Neural progenitor cell (in vitro differentiated cells): Measurements from ENCODE around the gene ADGRL1. TPM values are rescaled to one million over a fixed set of nuclear protein-coding genes. Genes with fewer than 3 reads are reported as not detected.
"Not testable (repeated sequence)": the region's sequence is repeated elsewhere in the genome, so short reads cannot be mapped to it uniquely, and the experiment has no call there.

Experiments used
- DNase-seq: peaks from one replicate; pipeline ENCODE4 v3.0.0-alpha.2; 2016; ENCODE audit warnings: low spot score
- H2AFZ ChIP-seq: fragments of 200-600 bp; sonication (generic); replicated peaks from 2 replicates; pipeline ENCODE4 v1.6.1; 2016; ENCODE audit warnings: antibody characterized with exemption
- H3F3A ChIP-seq: fragments of 200-600 bp; sonication (generic); 2 replicates; pipeline ENCODE4 v1.6.1; 2016; ENCODE audit warnings: antibody characterized with exemption, low read depth
- H3K27ac ChIP-seq: fragments of 200-600 bp; sonication (generic); 2 replicates; pipeline ENCODE4 v1.5.1; 2016; ENCODE audit warnings: mild to moderate bottlenecking
- H3K27me3 ChIP-seq: fragments of 200-600 bp; sonication (generic); 2 replicates; pipeline ENCODE4 v1.6.1; 2016; ENCODE audit warnings: mild to moderate bottlenecking, moderate library complexity
- H3K36me3 ChIP-seq: fragments of 200-600 bp; sonication (generic); 2 replicates; pipeline ENCODE4 v1.5.1; 2016
- H3K4me1 ChIP-seq: fragments of 200-600 bp; sonication (generic); 2 replicates; pipeline ENCODE4 v1.6.1; 2016; ENCODE audit warnings: mixed run types
- H3K4me2 ChIP-seq: fragments of 200-600 bp; sonication (generic); 2 replicates; pipeline ENCODE4 v1.6.1; 2016
- H3K4me3 ChIP-seq: fragments of 200-600 bp; sonication (generic); 2 replicates; pipeline ENCODE4 v1.5.1; 2016
- H3K79me2 ChIP-seq: fragments of 200-600 bp; sonication (generic); 2 replicates; pipeline ENCODE4 v1.6.1; 2016; ENCODE audit warnings: low read depth
- H3K9ac ChIP-seq: fragments of 200-600 bp; sonication (generic); 2 replicates; pipeline ENCODE4 v1.6.1; 2016
- H3K9me3 ChIP-seq: fragments of 200-600 bp; sonication (generic); 2 replicates; pipeline ENCODE4 v1.5.1; 2016; ENCODE audit warnings: low read depth
- H4K20me1 ChIP-seq: fragments of 200-600 bp; sonication (generic); 2 replicates; pipeline ENCODE4 v1.6.1; 2016; ENCODE audit warnings: low read depth
- H3K27ac Mint-ChIP-seq: 3 replicates; pipeline ENCODE4 v1.8.0; 2021; ENCODE audit warnings: mixed read lengths
- H3K27me3 Mint-ChIP-seq: 2 replicates; pipeline ENCODE4 v1.8.0; 2022; ENCODE audit warnings: low read depth, mild to moderate bottlenecking, inconsistent platforms, moderate library complexity, mixed read lengths; ENCODE audit not compliant: insufficient read depth
- H3K36me3 Mint-ChIP-seq: 3 replicates; pipeline ENCODE4 v1.8.0; 2021; ENCODE audit warnings: mixed read lengths
- H3K4me1 Mint-ChIP-seq: 3 replicates; pipeline ENCODE4 v1.8.0; 2021; ENCODE audit warnings: mixed read lengths
- H3K4me3 Mint-ChIP-seq: 3 replicates; pipeline ENCODE4 v1.8.0; 2021; ENCODE audit warnings: mild to moderate bottlenecking, moderate library complexity, mixed read lengths
- H3K9me3 Mint-ChIP-seq: 3 replicates; pipeline ENCODE4 v1.8.0; 2020; ENCODE audit warnings: mixed read lengths
- CTCF ChIP-seq: fragments of 200-600 bp; sonication (generic); IDR thresholded peaks from 2 replicates; pipeline ENCODE4 v1.5.1; 2017; ENCODE audit warnings: antibody characterized with exemption, mild to moderate bottlenecking
- EZH2 ChIP-seq: fragments of 200-600 bp; sonication (generic); IDR thresholded peaks from 2 replicates; pipeline ENCODE4 v1.6.1; 2017; ENCODE audit warnings: antibody characterized with exemption, mild to moderate bottlenecking, moderate library complexity
- EZH2phosphoT487 ChIP-seq: fragments of 200-600 bp; sonication (generic); IDR thresholded peaks from 2 replicates; pipeline ENCODE4 v1.6.1; 2017; ENCODE audit warnings: antibody characterized with exemption
- total RNA-seq: library from RNA; depleted of rRNA; stranded (reverse); fragments of >200 nt; gene quantifications from 2 replicates; pipeline ENCODE4 v1.2.3, GENCODE V29; 2015; ENCODE audit warnings: low replicate concordance

ADGRL1 gene
- total RNA-seq, 1 donor from 2014 or later: 13.3 TPM

GRCh38 chr19:14187561-14187960, 18.4 kb downstream of the ADGRL1 start:
- Mint-ChIP-seq H3K27me3 (peaks cover 4% of the 10 kb centered on the region), H3K36me3 (peaks cover 2% of the 10 kb centered on the region), H3K4me1 (peaks cover 32% of the 10 kb centered on the region), H3K27ac (no peak overlapping the region), H3K9me3 (no peaks in the 10 kb centered on the region), H3K4me3 (no peak overlapping the region)
- no peak for DNase-seq
- Histone ChIP-seq H3K27ac (no peak overlapping the region), H3K9me3 (no peaks in the 10 kb centered on the region), H3K79me2 (peaks cover 91% of the 10 kb centered on the region), H2AFZ (no peak overlapping the region), H3K4me2 (no peak overlapping the region), H4K20me1 (peaks cover 92% of the 10 kb centered on the region), H3K4me1 (no peaks in the 10 kb centered on the region), H3K4me3 (no peak overlapping the region), H3K9ac (no peak overlapping the region), H3K27me3 (no peaks in the 10 kb centered on the region), H3K36me3 (no peaks in the 10 kb centered on the region), H3F3A (no peaks in the 10 kb centered on the region)
- TF ChIP-seq EZH2: no peak

GRCh38 chr19:14186684-14187083, 19.3 kb downstream of the ADGRL1 start:
- H2AFZ ChIP-seq, H3K36me3 ChIP-seq, H3K9me3 ChIP-seq, H3K27me3 ChIP-seq, H3K4me3 ChIP-seq, H3K27me3 Mint-ChIP-seq, H3K36me3 Mint-ChIP-seq, H3K4me2 ChIP-seq, H3F3A ChIP-seq, H3K27ac ChIP-seq, H3K9ac ChIP-seq, H3K4me1 ChIP-seq, H3K4me3 Mint-ChIP-seq, H3K9me3 Mint-ChIP-seq: not testable (repeated sequence)
- Histone ChIP-seq H4K20me1 (peaks cover 86% of the 10 kb centered on the region), H3K79me2 (peaks cover 85% of the 10 kb centered on the region)
- peak; percentile 47 for DNase-seq
- Mint-ChIP-seq H3K27ac (peak overlapping the region; percentile 76), H3K4me1 (peaks cover 32% of the 10 kb centered on the region)

GRCh38 chr19:14185691-14186090, 20.3 kb downstream of the ADGRL1 start:
- not testable (repeated sequence) for H3K36me3 ChIP-seq, H3K4me3 ChIP-seq, H3K27ac ChIP-seq, H3F3A ChIP-seq, H3K9me3 ChIP-seq, H3K4me2 ChIP-seq, H3K27me3 ChIP-seq, H3K27ac Mint-ChIP-seq, H2AFZ ChIP-seq, H3K9ac ChIP-seq, H3K27me3 Mint-ChIP-seq, H3K4me1 ChIP-seq, H3K9me3 Mint-ChIP-seq, H3K36me3 Mint-ChIP-seq, DNase-seq
- Histone ChIP-seq H4K20me1 (peaks cover 86% of the 10 kb centered on the region), H3K79me2 (peaks cover 80% of the 10 kb centered on the region)
- Mint-ChIP-seq H3K4me3 (peak overlapping the region; percentile 66), H3K4me1 (peaks cover 29% of the 10 kb centered on the region)

- DNase-seq: no peak
- H3K27ac Mint-ChIP-seq: no peak overlapping the region
These were observed 20.8 kb downstream of the ADGRL1 start for GRCh38 chr19:14185158-14185557.

More at GRCh38 chr19:14185158-14185557, 20.8 kb downstream of the ADGRL1 start:
- Mint-ChIP-seq H3K36me3 (no peaks in the 10 kb centered on the region), H3K27me3 (peaks cover 4% of the 10 kb centered on the region), H3K4me3 (no peak overlapping the region), H3K4me1 (peaks cover 29% of the 10 kb centered on the region), H3K9me3 (no peaks in the 10 kb centered on the region)
- no peak overlapping the region for H2AFZ ChIP-seq
- H3K9ac ChIP-seq: no peak overlapping the region
- H3K27ac ChIP-seq: no peak overlapping the region
- H3F3A ChIP-seq: no peaks in the 10 kb centered on the region
- H4K20me1 ChIP-seq: peaks cover 85% of the 10 kb centered on the region
- peaks cover 75% of the 10 kb centered on the region for H3K79me2 ChIP-seq
- TF ChIP-seq CTCF: no peak
- TF ChIP-seq EZH2: no peak
- no peak for TF ChIP-seq EZH2phosphoT487
- H3K27me3 ChIP-seq: no peaks in the 10 kb centered on the region
- no peak overlapping the region for H3K4me3 ChIP-seq
- H3K4me2 ChIP-seq: no peak overlapping the region
- H3K4me1 ChIP-seq: no peaks in the 10 kb centered on the region
- no peaks in the 10 kb centered on the region for H3K9me3 ChIP-seq
- no peaks in the 10 kb centered on the region for H3K36me3 ChIP-seq
